WI38 (cell line): ENCODE results near the gene ZC3HAV1L.

Experiments
- H3K4me3 ChIP-seq: 2 replicates; pipeline ENCODE4 v1.5.1; 2011; ENCODE audit warnings: low read depth, mild to moderate bottlenecking, control low read depth, low read length
- CTCF ChIP-seq: IDR thresholded peaks from 2 replicates; pipeline ENCODE4 v1.5.1; 2012; ENCODE audit warnings: low read depth, mild to moderate bottlenecking, control low read depth, low read length

Gene ZC3HAV1L

GRCh38 chr7:139051655-139052054 lies 15.8 kb upstream of the ZC3HAV1L start:
- no peak for TF ChIP-seq CTCF
- no peak overlapping the region for H3K4me3 ChIP-seq

- no peak overlapping the region for H3K4me3 ChIP-seq
- no peak for TF ChIP-seq CTCF
Observed at GRCh38 chr7:139049936-139050335, 14.1 kb upstream of the ZC3HAV1L start.

- no peak for TF ChIP-seq CTCF
- no peak overlapping the region for H3K4me3 ChIP-seq
Observed at GRCh38 chr7:139049111-139049510, 13.3 kb upstream of the ZC3HAV1L start.

- TF ChIP-seq CTCF, result no peak
Observed at GRCh38 chr7:139047970-139048369, 12.1 kb upstream of the ZC3HAV1L start.

GRCh38 chr7:139046143-139046542 lies 10.3 kb upstream of the ZC3HAV1L start:
- no peak for TF ChIP-seq CTCF
- no peak overlapping the region for H3K4me3 ChIP-seq

More at GRCh38 chr7:139047970-139048369, 12.1 kb upstream of the ZC3HAV1L start:
- H3K4me3 ChIP-seq, result no peak overlapping the region

- no peak overlapping the region for H3K4me3 ChIP-seq
- no peak for TF ChIP-seq CTCF
Observed at GRCh38 chr7:139044813-139045794, 9.3 kb upstream of the ZC3HAV1L start.
